ENCODE data around the gene RMRP.

Gene RMRP

DNA sequence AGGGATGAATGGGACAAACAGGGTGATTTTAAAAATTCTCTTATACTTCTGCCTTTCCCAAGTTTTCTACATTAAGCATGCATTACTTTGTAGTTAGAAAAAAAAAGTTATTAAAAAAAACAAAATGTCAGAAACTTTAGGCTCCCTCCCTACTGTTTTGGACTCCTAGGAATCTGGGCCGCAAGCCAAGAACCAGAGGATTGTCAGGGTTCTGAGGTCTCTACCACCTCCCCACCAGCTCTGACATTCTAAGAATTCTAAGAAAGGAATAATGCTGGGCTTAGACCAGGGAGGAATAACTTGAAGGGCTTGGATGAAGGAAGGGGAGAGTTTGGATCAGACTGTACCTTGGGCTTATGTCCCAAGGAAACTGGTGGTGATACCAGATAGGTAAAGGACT lies 8.2 kb upstream of the RMRP start:
- no peak for DNase-seq (ENCODE audit: low read depth)
- TF ChIP-seq, protein P1, sequence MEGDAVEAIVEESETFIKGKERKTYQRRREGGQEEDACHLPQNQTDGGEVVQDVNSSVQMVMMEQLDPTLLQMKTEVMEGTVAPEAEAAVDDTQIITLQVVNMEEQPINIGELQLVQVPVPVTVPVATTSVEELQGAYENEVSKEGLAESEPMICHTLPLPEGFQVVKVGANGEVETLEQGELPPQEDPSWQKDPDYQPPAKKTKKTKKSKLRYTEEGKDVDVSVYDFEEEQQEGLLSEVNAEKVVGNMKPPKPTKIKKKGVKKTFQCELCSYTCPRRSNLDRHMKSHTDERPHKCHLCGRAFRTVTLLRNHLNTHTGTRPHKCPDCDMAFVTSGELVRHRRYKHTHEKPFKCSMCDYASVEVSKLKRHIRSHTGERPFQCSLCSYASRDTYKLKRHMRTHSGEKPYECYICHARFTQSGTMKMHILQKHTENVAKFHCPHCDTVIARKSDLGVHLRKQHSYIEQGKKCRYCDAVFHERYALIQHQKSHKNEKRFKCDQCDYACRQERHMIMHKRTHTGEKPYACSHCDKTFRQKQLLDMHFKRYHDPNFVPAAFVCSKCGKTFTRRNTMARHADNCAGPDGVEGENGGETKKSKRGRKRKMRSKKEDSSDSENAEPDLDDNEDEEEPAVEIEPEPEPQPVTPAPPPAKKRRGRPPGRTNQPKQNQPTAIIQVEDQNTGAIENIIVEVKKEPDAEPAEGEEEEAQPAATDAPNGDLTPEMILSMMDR (IDR thresholded peaks at IDR 0.05; ENCODE audit: insufficient read depth, low read depth, low read length, missing control alignments), result no peak
- no peak overlapping the region for H3K4me3 ChIP-seq (ENCODE audit: low read length)

DNA sequence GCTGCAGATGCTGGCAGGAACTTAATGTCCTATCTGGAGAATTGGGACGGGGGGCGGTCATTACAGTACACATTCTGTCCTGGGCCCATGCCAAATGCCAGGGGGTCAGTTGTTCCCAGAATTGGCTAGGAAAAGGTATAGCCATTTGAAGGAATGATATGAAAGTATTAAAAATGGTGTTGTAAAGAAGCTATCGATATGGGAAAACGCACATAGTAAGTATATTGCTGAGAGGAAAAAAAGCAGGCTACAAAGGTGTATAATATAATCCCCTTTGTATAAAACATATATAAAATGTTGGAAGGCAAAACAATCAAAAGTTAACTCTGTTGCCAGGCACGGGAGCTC lies 7.6 kb upstream of the RMRP start:
- TF ChIP-seq, protein P1 (IDR thresholded peaks at IDR 0.05; ENCODE audit: insufficient read depth, low read depth, low read length, missing control alignments), result no peak
- no peak for DNase-seq (ENCODE audit: low read depth)
- H3K4me3 ChIP-seq (ENCODE audit: low read length), result peak overlapping the region; percentile 66

DNA sequence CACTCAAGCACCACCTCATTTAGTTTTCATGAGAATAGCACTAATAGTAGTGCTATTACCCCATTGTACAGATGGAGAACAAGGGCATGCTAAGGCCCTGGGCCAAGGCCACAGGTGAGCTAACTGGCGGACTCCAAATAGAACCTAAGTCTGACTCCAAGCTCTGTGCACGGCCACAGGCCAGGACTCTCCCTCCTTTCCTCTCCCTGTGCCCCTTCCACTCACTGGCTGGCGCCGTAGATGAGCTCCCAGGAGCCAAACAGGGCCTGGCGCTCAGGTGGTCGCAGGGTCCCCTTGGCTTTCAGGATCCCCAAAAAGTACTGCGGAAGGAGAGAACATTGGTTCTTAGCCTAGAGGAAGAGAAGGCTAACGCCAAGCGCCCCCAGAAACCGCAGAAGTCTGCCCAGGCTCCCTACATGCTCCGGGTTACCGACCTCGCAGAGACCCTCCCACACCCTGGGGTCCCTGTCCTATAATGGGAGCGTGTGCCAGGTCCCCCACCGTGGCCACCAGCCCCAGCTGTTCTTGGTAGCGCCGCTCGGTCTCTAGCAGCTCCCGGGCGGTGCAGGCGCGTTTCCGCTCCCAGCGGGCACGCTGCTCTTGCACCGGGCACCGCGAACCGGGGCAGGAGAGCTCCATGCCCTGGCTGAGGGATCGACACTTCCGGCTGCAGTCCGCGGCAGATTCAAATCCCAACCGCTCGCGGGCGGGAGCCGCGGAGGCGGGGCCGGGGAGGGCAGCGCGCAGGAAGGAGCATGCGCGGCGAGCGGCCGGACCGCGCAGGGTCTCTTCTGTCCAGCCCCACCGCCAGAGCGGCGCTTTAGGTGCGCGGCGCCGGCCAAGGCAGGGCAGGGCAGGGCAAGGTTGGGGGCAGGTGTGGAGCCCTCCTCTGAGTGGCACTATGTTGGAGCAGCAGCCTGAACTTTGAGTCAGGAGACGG lies 7.0 kb upstream of the RMRP start, which contains the start of gene ARHGEF39:
Gene ARHGEF39 (minus strand): TSS at position 665 of the 940 bp plus-strand sequence. CDS start 26 bp downstream, at position 639.
- peak; percentile 80 for DNase-seq (ENCODE audit: low read depth)
- H3K4me3 ChIP-seq (ENCODE audit: low read length), result peak within 1 kb of the TSS; percentile 66
- TF ChIP-seq, protein P1 (IDR thresholded peaks at IDR 0.05; ENCODE audit: insufficient read depth, low read depth, low read length, missing control alignments), result no peak

DNA sequence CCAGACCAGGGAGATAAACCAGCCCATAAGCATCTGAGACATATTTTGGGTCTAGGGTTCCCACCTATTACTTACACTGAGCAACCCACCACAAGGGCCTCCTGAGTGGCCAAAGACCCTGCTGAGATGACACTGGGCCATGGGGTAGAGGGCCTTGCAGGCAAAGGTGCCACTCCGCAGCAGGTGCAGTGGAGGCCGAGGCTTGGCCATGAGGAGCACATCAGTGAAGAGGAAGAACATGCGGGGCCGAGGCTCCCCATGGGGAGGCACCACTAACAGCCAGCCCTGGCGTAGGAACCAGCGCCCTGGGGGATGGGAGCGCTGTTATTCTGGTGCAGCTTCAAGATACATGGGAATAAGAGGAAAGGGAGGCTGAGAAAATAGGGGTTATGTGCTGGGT lies 4.6 kb upstream of the RMRP start:
- no peak for DNase-seq (ENCODE audit: low read depth)
- no peak overlapping the region for H3K4me3 ChIP-seq (ENCODE audit: low read length)
- TF ChIP-seq, protein P1 (IDR thresholded peaks at IDR 0.05; ENCODE audit: insufficient read depth, low read depth, low read length, missing control alignments), result no peak

DNA sequence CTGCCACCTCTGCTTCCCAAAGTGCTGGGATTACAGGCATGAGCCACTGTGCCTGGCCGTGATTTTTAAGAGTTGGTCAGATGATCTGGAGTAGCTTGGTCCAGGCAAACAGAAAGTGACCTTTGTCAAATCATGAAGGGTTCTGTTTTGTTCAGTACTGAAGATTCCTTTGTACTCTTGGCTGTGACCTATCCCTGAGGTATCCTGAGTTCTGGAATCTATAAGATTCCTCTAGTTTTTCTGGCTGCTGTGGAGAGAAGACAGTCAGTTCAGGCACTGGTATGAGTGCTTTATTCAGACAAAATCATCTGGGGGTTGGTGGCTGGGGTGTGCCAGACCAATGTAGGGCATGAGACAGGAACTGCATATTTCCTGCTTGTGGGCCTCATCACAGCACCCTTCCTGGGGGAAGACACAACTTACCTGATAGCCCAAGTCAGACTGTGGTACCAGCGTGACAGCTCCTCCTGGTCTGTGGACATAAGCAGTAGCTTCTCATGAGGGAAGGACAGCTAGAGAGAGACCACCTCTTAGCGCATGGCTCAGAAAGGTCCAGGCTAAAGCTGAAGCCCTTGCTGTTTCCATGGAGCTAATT lies 4.0 kb upstream of the RMRP start:
- DNase-seq (ENCODE audit: low read depth), result no peak
- TF ChIP-seq, protein P1 (IDR thresholded peaks at IDR 0.05; ENCODE audit: insufficient read depth, low read depth, low read length, missing control alignments), result no peak
- no peak overlapping the region for H3K4me3 ChIP-seq (ENCODE audit: low read length)

DNA sequence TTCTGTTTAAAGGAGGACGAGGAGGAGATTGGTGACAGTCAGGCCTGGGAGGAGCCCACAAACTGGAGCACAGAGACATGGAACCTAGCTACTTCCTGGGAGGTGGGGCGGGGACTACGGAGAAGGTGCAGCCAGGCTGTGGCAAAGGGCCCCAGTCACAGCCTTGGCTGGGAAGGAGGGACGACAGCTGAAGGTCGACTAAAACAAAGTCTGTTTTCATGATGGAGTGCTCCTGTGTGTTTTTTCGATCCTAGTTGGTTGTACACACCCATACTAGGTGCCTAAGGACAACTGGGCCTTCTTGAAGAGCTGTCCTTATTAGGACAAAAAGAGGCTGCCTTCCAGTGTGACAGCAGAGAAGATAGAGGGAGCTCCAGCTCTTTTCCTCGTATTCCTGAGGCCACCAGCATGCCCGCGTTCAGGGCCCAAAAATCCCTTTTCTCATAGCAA lies 3.2 kb upstream of the RMRP start:
- TF ChIP-seq, protein P1 (IDR thresholded peaks at IDR 0.05; ENCODE audit: insufficient read depth, low read depth, low read length, missing control alignments), result peak; percentile 66
- H3K4me3 ChIP-seq (ENCODE audit: low read length), result no peak overlapping the region
- DNase-seq (ENCODE audit: low read depth), result peak; percentile 61
